Measurements from ENCODE around the gene HECTD1. TPM values are rescaled to one million over a fixed set of nuclear protein-coding genes. Genes with fewer than 3 reads are reported as not detected.
"Not testable (repeated sequence)": the region's sequence is repeated elsewhere in the genome, so short reads cannot be mapped to it uniquely, and the experiment has no call there.

The HECTD1 gene
- total RNA-seq, 1 experiment from 2014 or later, result 153 TPM

DNA sequence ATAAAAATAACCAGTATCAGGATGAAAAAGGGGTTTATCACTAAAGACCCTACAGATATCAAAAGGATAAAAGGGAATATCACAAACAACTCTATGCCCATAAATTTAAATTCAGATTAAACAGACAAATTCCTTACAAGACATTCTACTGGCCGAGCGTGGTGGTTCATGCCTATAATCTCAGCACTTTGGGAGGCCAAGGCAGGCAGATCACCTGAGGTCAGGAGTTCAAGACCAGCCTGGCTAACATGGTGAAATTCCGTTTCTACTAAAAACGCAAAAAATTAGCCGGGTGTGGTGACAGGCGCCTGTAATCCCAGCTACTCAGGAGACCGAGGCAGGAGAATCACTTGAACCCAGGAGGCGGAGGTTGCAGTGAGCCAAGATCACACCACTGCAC lies 15.0 kb downstream of the HECTD1 start:
- H3K36me3 ChIP-seq, result peaks cover 24% of the 10 kb centered on the region
- not testable (repeated sequence) for H3K4me1 ChIP-seq; H3K27me3 ChIP-seq; H3K27ac ChIP-seq; DNase-seq; H3K4me3 ChIP-seq; H3K9me3 ChIP-seq (replicated peaks)

DNA sequence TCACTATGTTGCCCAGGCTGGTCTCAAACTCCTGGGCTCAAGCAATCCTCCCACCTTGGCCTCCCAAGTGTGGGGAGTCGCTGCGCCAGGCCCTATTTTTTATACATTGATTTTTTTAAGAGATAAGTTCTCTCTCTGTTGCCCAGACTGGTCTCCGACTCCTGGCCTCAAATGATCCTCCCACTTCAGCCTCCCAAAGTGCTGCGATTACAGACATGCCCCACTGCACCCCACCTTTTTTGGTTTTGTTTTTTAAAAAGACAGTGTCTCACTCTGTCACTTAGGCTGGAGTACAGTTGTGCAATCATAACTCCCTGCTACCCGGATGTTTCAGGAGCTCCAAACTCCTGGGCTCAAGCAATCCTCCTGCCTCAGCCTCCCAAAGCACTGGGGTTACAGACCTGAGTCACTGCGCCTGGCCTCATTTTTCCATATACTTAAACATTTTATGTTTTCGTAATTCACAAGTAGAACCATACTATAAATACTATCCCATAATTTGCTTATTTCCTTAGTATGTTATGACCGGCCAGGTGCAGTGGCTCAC lies 16.8 kb downstream of the HECTD1 start:
- H3K4me1 ChIP-seq, result peaks cover 7% of the 10 kb centered on the region; the same call in 1 of the 2 replicates
- no peak for DNase-seq
- H3K27me3 ChIP-seq, result no peaks in the 10 kb centered on the region
- no peak overlapping the region for H3K4me3 ChIP-seq
- peaks cover 18% of the 10 kb centered on the region for H3K36me3 ChIP-seq
- H3K27ac ChIP-seq, result no peak overlapping the region
- H3K9me3 ChIP-seq (replicated peaks), result no peaks in the 10 kb centered on the region

DNA sequence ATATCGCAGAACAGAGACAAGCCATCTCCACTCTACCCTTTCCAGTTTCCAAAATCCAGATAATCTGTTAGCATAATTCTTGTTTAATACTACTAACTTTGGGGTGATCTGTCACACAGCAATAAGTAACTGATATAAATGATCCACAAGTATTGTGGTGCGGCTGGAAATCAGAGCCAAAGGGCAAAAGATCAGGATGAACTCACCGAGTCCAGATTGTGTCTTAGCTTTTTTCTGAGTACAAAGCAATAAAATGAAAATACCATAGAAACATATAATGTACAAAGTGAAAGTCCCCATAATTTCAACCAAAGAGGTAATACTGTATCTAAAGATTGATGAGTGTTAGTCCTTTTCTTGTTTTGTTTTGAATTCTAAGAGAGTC lies 17.4 kb downstream of the HECTD1 start:
- Histone ChIP-seq H3K9me3 (replicated peaks) (no peaks in the 10 kb centered on the region), H3K4me3 (no peak overlapping the region), H3K27ac (no peak overlapping the region), H3K27me3 (no peaks in the 10 kb centered on the region), H3K4me1 (peaks cover 7% of the 10 kb centered on the region; the same call in 1 of the 2 replicates), H3K36me3 (peaks cover 18% of the 10 kb centered on the region)
- no peak for DNase-seq

DNA sequence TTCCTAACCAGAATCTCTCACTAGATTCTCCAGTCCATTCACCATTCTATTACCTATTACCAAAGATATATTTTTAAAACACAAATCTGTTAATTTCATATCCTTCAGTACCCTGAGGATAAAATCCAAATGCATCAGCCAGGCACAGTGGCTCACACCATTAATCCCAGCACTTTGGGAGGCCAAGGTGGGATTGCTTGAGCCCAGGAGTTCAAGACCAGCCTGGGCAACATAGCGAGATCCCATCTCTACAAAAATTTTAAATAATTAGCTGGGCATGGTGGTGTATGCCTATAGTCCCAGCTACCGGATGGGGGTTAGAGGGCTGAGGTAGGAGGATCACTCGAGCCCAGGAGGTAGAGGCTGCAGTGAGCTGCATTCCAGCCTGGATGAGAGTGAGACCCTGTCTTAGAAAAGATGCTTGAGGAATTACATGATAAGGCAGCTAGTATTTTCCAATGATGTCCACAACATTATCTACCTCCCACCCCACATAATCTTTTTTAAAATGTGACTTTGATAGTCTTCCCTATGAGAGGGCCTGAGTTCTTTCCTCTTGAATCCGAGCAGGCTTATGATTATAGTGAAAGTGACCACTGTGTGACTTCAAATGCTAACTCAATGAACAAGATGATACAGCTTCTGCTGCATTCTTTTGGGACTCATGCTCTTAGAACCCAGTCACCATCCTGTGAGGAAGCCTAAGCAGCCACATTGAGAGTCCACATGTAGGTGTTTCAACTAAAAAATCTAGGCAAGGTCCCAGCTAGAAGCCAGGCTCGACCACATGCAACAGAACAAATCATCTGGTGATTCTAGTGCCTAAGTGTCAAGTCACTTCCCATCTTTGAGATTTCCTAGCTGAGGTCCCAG lies 18.0 kb downstream of the HECTD1 start:
- peaks cover under 1% of the 10 kb centered on the region; the same call in 1 of the 2 replicates for H3K4me1 ChIP-seq
- no peak overlapping the region for H3K27ac ChIP-seq
- H3K9me3 ChIP-seq (replicated peaks), result no peaks in the 10 kb centered on the region
- no peak for DNase-seq
- H3K27me3 ChIP-seq, result no peaks in the 10 kb centered on the region
- H3K36me3 ChIP-seq, result peaks cover 16% of the 10 kb centered on the region
- H3K4me3 ChIP-seq, result no peak overlapping the region

DNA sequence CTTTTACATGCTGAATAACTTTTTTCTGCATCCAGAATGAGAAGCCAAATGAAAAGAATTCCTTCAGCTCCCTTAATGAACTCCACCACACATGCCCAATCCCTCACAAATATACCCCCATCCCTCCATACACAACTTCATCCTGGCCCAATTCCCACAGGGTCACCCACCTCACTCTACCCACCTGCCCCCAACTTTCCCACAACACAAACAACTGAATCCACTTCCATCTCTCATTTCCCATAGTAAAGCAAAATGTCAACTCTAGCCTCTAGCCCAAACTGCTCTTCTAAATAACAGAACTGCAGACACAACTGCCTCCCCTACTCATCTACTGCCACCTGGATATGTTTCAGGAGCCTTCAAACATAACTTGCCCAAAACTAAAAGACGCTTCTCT lies 18.8 kb downstream of the HECTD1 start:
- DNase-seq, result no peak
- no peaks in the 10 kb centered on the region for H3K27me3 ChIP-seq
- H3K27ac ChIP-seq, result no peak overlapping the region
- no peak overlapping the region for H3K4me3 ChIP-seq
- no peaks in the 10 kb centered on the region; the same call in 1 of the 2 replicates for H3K4me1 ChIP-seq
- no peaks in the 10 kb centered on the region for H3K9me3 ChIP-seq (replicated peaks)
- peaks cover 10% of the 10 kb centered on the region for H3K36me3 ChIP-seq

DNA sequence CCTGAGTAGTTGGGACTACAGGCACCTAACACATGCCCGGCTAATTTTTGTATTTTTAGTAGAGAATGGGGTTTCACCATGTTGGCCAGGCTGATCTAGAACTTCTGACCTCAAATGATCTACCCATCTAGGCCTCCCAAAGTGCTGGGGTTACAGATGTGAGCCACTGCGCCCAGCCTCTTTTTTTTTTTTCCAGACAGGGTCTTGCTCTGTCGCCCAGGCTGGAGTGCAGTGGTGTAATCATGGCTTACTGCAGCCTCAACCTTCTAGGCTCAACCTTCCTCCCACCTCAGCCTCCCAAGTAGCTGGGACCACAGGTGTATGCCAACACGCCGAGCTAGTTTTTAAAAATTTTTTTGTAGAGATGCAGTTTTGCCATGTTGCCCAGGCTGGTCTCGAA lies 25.6 kb downstream of the HECTD1 start:
- H3K4me1 ChIP-seq; H3K4me3 ChIP-seq; DNase-seq; H3K9me3 ChIP-seq (replicated peaks); H3K27me3 ChIP-seq; H3K27ac ChIP-seq: not testable (repeated sequence)
- H3K36me3 ChIP-seq, result peaks cover 22% of the 10 kb centered on the region

DNA sequence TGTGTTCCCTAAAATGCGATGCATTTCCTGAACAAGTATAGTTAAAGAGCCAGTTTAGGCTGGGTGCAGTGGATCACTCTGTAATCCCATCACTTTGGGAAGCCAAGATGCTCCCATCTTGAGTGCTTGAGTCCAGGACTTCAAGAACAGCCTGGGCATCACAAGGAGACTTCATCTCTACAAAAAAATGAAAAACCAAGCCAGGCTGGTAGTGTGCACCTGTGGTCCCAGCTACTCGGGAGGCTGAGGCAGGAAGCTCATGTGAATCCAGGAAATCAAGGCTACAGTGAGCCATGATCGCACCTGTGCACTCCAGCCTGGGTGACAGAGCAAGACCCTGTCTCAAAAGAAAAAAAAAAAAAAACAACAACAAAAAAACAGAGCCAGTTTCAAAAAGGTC lies 26.3 kb downstream of the HECTD1 start:
- H3K27me3 ChIP-seq, result no peaks in the 10 kb centered on the region
- DNase-seq, result no peak
- H3K36me3 ChIP-seq, result peaks cover 25% of the 10 kb centered on the region
- no peaks in the 10 kb centered on the region for H3K4me1 ChIP-seq
- H3K4me3 ChIP-seq, result no peak overlapping the region
- H3K27ac ChIP-seq, result no peak overlapping the region
- H3K9me3 ChIP-seq (replicated peaks), result no peaks in the 10 kb centered on the region

DNA sequence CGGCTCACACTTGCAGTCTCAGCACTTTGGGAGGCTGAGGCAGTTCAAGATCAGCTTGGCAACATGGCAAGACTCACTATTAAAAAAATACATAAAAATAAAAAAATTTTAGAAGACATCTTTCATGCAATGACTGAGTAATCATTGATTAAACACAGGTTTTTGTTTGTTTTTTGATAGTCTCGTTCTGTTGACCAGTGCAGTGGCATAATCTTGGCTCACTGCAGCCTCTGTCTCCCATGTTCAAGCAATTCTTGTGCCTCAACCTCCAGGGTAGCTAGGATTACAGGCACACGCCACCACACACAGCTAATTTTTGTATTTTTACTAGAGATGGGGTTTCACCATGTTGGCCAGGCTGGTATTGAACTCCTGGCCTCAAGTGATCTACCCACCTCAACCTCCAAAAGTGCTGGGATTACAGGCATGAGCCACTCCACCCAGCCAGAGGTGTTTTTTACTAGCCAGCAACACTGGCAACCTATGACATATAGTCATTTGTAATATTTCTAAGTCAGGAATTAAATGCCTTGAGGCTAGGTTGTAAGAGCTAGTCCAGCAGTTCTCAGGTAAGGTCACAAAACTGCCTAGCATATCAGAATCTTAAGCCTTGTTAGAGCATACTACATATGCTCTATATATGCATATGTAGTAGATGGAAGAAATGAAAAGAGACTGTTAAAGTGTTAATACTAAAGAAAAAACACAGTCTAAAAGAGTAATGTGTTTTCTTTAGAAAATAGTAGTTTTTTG lies 27.1 kb downstream of the HECTD1 start:
- Histone ChIP-seq H3K27me3 (no peaks in the 10 kb centered on the region), H3K9me3 (replicated peaks) (no peaks in the 10 kb centered on the region), H3K27ac (no peak overlapping the region), H3K36me3 (peaks cover 31% of the 10 kb centered on the region), H3K4me1 (no peaks in the 10 kb centered on the region), H3K4me3 (no peak overlapping the region)
- DNase-seq, result no peak

DNA sequence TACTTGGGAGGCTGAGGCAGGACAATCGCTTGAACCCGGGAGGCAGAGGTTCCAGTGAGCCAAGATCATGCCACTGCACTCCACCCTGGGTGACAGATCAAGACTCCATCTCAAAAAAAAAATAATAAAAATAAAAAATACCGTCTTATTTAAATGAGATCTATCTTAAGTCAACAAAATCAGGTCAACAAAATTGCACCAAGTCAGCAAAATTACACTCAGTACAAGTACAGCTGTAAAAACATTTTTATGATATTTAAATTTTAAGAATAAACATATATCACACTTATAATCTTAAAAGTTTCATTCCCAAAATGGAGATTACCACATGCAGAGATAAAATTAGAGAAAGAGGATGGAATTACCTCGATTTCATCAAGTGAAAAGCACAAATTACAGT lies 33.2 kb downstream of the HECTD1 start:
- DNase-seq, result no peak
- Histone ChIP-seq H3K36me3 (peaks cover 70% of the 10 kb centered on the region), H3K9me3 (replicated peaks) (no peaks in the 10 kb centered on the region), H3K4me1 (no peaks in the 10 kb centered on the region), H3K4me3 (no peak overlapping the region), H3K27ac (no peak overlapping the region), H3K27me3 (no peaks in the 10 kb centered on the region)

DNA sequence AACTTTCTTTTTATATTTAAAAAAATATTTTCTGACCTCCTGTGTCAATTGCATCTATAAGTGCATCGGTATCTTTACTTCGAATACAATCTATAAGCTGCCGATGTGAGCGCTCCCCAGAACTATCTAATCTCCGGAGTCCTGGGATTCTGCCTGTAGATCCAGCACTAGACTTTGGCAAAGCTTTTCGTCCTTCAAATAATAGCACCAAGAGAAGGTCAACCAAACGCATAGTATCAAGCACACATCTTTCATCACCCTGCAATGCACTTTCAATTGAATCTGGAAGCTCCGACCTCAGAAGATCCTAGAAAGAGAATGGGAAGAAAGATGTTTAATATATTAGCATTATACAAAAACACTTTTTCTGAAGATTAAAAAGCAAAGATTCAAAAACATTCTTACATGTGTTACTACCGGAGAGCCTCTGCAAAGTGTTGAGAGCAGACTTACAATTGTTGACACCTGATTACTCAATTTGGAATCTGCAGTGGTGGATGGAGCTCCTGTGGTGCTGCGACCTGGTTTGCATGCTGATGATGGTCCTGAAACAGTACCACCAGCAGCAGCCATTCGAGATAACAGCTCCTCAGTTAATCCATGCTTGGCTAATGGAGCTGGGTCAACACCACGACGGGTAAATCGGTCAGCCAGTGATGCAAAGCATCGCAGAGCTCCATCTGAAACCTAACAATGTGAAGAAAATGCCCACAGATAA lies 34.3 kb downstream of the HECTD1 start:
- H3K27ac ChIP-seq, result no peak overlapping the region
- peaks cover 77% of the 10 kb centered on the region for H3K36me3 ChIP-seq
- H3K27me3 ChIP-seq, result no peaks in the 10 kb centered on the region
- no peak overlapping the region for H3K4me3 ChIP-seq
- no peaks in the 10 kb centered on the region for H3K4me1 ChIP-seq
- no peaks in the 10 kb centered on the region for H3K9me3 ChIP-seq (replicated peaks)
- no peak for DNase-seq

DNA sequence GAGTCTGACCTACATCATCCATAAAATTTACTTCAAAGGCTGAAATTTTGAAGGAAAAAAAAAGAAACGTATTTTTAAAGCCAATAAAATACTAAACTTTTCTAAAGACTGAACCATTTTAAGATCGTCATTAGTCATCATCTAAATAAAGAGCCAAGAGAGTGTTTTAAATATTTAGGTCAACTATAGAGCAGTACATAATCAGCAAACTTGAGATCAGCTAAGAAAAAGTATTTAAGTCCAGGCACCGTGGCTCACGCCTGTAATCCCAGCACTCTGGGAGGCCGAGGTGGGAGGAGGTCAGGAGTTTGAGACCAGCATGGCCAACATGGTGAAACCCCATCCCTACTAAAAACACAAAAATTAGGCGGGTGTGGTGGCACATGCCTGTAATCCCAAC lies 35.5 kb downstream of the HECTD1 start:
- H3K27ac ChIP-seq, result no peak overlapping the region
- H3K9me3 ChIP-seq (replicated peaks), result no peaks in the 10 kb centered on the region
- no peaks in the 10 kb centered on the region for H3K27me3 ChIP-seq
- peaks cover 78% of the 10 kb centered on the region for H3K36me3 ChIP-seq
- DNase-seq, result no peak
- no peaks in the 10 kb centered on the region for H3K4me1 ChIP-seq
- H3K4me3 ChIP-seq, result no peak overlapping the region

DNA sequence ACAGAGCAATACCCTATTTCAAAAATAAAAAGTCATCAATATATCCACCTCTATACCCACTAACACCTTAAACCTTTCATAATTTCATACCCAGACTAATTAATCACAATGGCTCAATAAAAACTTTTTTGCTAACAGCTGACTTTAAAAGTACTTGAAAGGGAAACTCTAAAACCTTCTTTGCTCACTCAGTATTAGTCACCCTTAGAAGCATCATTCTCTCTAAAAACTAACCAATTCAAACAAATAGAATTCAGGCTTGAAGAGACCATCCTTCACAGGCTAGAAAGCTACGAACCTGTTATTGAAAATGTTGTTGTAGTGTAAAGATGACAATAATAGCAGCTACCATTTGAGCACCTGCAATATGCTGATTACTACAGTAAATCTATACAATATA lies 37.2 kb downstream of the HECTD1 start:
- Histone ChIP-seq H3K9me3 (replicated peaks) (no peaks in the 10 kb centered on the region), H3K27me3 (no peaks in the 10 kb centered on the region), H3K4me3 (no peak overlapping the region), H3K27ac (no peak overlapping the region), H3K36me3 (peaks cover 79% of the 10 kb centered on the region), H3K4me1 (no peaks in the 10 kb centered on the region)
- DNase-seq, result no peak

DNA sequence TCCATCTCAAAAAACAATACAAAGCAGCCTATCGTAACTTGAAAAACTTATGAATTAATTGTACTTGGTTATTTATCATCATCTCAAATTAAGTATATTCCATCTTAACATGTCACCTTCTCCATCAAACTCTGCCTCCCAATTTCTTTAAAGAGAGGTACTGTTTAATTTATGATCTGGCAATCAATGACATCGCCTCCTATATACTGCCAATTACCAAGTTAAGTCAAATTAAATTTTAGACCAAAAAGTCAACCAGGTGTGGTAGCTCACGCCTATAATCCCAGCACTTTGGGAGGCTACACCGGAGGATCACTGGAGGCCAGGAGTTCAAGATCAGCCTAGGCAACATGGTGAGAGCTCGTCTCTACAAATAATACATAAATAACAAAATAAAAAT lies 37.7 kb downstream of the HECTD1 start:
- Histone ChIP-seq H3K9me3 (replicated peaks) (no peaks in the 10 kb centered on the region), H3K36me3 (peaks cover 77% of the 10 kb centered on the region), H3K27ac (no peak overlapping the region), H3K4me3 (no peak overlapping the region), H3K4me1 (no peaks in the 10 kb centered on the region), H3K27me3 (no peaks in the 10 kb centered on the region)
- no peak for DNase-seq

DNA sequence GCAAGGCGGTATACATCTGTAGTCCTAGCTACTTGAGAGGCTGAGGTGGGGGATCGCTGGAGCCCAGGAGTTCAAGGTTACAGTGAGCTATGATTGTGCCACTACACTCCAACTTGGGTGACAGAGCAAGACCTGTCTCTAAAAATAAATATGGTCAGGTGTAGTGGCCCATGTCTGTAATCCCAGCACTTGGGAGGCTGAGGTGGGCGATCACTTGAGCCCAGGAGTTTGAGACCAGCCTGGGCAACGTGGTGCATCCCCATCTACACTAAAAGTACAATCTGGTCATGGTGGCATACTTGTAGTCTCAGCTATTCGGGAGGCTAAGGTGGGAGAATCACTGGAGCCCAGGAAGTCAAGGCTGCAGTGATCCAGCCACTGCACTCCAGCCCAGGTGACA lies 40.6 kb downstream of the HECTD1 start:
- DNase-seq, result no peak
- H3K27me3 ChIP-seq, result no peaks in the 10 kb centered on the region
- H3K9me3 ChIP-seq (replicated peaks), result no peaks in the 10 kb centered on the region
- H3K4me1 ChIP-seq, result no peaks in the 10 kb centered on the region
- H3K4me3 ChIP-seq, result no peak overlapping the region
- no peak overlapping the region for H3K27ac ChIP-seq
- peaks cover 70% of the 10 kb centered on the region for H3K36me3 ChIP-seq

DNA sequence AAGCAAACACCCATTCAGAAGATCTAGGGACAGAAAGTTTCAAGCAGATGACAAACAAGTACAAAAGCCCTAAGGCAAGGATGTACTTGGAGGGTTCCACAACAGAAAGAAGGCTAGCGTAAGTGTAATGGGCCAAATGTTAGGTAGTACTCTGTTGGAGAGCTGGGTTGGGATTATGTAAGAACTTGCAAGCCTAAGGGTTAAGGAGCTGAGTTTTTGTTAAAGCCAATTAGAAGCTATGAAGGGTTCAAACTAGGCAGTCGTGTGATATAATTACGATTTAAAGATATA lies 41.4 kb downstream of the HECTD1 start:
- Histone ChIP-seq H3K36me3 (peaks cover 62% of the 10 kb centered on the region), H3K4me1 (no peaks in the 10 kb centered on the region), H3K9me3 (replicated peaks) (no peaks in the 10 kb centered on the region), H3K27ac (no peak overlapping the region), H3K27me3 (no peaks in the 10 kb centered on the region), H3K4me3 (no peak overlapping the region)
- no peak for DNase-seq

Measured in SJCRH30 (cell line).